ENCODE results near the gene ITFG1.

The ITFG1 gene

GRCh38 chr16:47150067-47150466 lies 310.8 kb downstream of the ITFG1 start:
- no peak overlapping the region for H3K4me3 ChIP-seq (ENCODE audit: low read depth, low read length)
- TF ChIP-seq CTCF (IDR thresholded peaks at IDR 0.05; ENCODE audit: borderline replicate concordance, insufficient read depth, low read depth, low read length), result no peak

DNA sequence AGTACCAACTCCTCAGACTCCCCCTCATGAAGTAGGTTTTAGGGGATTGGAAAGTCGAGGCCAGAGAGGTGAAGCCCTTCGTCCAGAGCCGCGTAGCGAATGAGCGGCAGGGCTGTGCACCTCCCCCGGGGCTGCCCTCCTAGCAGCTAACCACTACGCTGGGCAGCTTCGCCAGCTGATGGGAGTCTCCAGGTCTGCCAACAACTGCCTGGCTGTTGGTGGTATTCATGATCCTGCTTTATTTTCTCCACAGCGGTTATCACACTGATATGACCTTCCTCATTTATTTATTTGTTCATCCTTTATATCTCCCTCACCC lies 316.3 kb downstream of the ITFG1 start:
- no peak for TF ChIP-seq CTCF (IDR thresholded peaks at IDR 0.05; ENCODE audit: borderline replicate concordance, insufficient read depth, low read depth, low read length)

DNA sequence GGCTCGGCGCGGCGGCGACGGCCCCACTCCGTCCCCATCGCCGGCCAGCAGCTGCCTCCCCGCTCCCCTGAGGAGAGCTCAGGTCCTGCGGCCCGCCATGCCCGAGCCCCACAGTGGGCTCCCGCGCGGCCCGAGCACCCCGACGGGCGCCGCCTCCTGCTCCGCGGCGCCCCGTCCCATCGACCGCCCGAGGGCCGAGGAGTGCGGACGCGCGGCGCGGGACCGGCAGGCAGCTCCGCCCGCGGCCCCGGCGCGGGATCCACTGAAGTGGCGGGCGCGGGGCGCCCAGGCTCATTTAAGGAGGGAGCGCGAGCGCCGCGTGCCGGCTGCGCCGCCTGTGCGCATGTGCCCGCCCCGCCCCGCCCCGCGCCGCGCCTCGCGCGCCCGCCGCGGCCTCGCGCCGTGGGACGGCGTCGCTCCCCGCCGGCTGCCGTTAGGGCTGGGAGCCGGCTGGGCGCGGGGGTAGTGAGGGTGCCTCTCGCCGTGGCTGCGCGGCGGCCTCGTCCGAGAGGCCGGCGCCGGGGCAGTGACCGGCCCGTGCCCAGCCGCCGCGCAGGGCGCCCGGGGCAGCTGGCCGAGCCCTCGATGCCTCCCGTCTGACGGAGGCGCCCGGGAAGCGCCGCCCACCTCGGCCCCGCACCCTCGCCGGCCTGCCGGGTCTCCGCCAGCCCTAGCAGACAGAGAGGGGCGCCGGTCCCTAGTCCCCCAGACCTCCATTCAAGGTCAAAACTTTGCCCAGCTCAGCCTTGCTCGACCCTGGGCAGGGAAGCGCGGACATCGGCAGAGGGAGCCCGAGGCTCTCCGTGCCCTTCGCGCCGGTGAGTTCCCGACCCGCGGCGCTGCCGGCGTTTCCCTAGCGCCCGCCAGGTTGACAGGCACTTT lies 316.9 kb downstream of the ITFG1 start, which contains the start of gene NETO2:
Gene NETO2 (minus strand): TSS at position 269 of the 882 bp plus-strand sequence. CDS start 333 bp downstream, outside the sequence.
- H3K4me3 ChIP-seq (ENCODE audit: low read depth, low read length), result peak within 1 kb of the TSS; percentile 78
- peak; percentile 75 for TF ChIP-seq CTCF (IDR thresholded peaks at IDR 0.05; ENCODE audit: borderline replicate concordance, insufficient read depth, low read depth, low read length)

More for the DNA sequence above, 316.3 kb downstream of the ITFG1 start:
- H3K4me3 ChIP-seq (ENCODE audit: low read depth, low read length), result peak overlapping the region; percentile 78

DNA sequence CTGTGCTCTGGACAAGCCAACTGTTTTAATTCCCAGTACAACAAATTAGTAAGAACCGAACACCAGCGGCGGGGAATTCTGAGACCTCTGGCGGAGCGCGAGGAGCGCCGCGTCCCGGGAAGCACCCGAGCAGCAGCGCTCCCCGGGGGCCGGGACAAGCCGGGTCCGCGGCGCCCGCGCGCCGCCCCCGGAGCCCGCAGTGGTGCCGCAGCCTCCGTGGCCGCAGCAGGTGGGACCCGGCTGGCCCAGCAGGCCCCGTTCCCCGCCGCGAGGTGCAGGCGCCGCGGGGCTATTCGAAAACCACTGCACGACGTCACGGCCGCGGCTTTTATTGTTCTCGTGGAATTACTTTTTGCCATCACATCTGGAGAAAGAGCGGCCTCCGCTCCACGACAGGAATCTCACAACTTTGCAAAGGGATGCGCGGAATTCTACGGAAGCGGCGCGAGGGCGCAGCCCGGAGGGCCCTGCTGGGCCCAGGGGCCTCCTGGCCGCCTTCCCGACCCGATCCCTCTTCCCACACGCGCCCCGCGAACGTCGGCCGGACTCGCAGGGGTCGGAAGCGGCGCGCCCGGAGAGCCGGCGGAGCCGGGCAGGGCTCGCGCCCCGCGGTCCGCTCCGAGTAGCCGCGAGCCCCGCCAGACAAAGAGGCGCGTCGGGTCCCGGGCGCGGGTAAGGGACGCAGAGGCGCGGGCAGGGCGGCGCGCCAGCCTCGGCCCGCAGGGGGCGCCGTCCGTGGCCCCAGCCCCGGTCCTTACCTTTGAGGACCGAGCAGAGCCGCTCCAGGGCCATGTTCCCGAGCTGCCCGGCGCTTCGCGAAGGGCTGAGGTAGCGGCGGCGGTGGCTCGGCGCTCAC lies 317.8 kb downstream of the ITFG1 start:
- peak overlapping the region; percentile 78 for H3K4me3 ChIP-seq (ENCODE audit: low read depth, low read length)
- TF ChIP-seq CTCF (IDR thresholded peaks at IDR 0.05; ENCODE audit: borderline replicate concordance, insufficient read depth, low read depth, low read length), result peak; percentile 91

DNA sequence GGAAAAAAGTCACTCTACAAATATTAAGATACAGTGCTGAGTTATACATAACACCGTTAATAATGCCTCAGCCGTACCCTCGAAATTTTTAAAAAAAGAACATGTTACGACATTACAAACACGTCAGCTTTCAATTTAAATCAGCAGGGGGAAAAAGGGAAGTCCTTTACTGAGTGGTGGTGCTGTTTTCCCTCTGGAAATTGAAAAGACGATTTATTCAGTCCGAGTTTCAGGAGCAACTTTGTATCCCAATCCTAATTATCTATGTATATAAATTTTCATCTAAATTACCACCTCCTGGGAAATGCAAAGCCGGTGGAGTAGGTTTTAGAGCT lies 318.4 kb downstream of the ITFG1 start:
- TF ChIP-seq CTCF (IDR thresholded peaks at IDR 0.05; ENCODE audit: borderline replicate concordance, insufficient read depth, low read depth, low read length), result no peak
- H3K4me3 ChIP-seq (ENCODE audit: low read depth, low read length), result peak overlapping the region; percentile 78

DNA sequence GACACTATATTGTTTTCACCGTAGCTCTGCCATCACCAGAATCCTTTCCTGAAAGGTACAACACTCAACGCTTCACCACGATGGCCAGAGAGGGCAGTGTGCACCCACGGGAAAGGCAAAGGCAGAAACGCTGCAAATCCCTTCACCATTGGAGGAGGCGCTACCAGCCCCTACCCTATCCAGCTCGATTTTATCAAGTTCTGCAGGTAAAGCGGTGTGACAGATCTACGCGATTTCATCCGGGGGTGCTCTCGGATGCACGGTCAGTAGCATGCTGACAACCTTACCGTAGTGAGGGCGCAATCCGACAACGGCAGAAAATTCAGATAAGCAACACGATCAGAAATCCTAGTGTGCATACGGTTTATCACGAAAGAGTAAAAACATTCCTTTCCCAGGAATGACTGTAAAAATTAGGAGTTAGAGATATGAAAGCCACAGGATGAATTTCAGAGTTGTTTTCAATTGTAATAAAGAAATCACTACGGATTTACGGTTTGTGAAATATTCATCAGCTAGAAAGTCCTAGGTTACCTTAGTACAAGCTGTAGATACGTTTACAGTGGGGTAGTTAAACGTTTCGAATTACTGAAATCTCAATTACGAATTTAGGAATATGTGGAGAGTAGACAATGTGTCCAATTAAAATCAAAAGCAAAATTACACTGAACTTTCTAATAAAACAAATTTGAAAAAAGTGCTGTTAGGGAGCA lies 318.9 kb downstream of the ITFG1 start:
- H3K4me3 ChIP-seq (ENCODE audit: low read depth, low read length), result peak overlapping the region; percentile 78
- peak; percentile 94 for TF ChIP-seq CTCF (IDR thresholded peaks at IDR 0.05; ENCODE audit: borderline replicate concordance, insufficient read depth, low read depth, low read length)

Measured in GM12875 (cell line).